ENCODE data around the gene JAZF1. TPM values are rescaled to one million over a fixed set of nuclear protein-coding genes. Genes with fewer than 3 reads are reported as not detected.

The JAZF1 gene
- total and polyA plus RNA-seq, 3 donors from 2014 or later, result 38.5 to 51.0 (median 46.4) TPM

DNA sequence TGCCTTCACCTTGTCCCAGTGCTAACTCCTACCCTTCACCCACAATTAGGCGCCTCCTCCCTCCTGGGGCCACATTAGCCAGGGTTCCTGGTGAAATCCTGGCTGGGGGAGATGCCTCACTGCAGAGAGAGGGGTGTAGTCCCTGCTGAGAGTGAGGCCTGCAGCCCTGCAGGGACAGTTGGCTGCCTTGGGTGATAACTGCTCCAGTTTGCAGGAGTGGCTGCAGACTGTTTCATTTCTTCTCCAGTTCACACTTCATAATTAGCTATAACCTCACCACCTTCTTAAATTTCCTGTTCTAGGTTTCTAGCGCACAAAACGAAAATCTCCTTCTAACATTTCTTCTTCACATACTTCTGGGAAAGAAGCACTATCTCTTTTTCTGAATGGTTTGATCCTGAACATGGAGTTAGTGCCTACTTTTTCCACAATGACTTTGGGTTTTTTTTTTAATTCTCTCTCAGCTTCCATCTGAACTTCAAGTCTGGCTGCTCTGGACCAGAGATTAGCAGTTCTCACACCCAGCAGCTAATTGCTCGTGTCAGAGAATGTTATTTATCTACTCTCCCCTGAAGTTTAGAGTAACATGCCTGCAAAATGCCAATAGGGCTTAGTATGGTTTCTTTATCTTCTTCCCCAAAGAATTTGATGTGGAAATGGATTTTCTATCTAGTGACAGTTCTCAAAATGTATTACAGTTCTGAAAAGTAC, 15.5 kb upstream of the JAZF1 start:
- Histone ChIP-seq H3K27ac (no peak overlapping the region), H3K36me3 (ENCODE audit: low read depth, missing control alignments) (no peaks in the 10 kb centered on the region), H3K27me3 (no peaks in the 10 kb centered on the region), H3K4me3 (no peak overlapping the region), H3K4me1 (no peaks in the 10 kb centered on the region), H3K9me3 (no peaks in the 10 kb centered on the region)
- intact Hi-C loops (cut with DNase I; ENCODE audit: low total_unique reads), result no loop called here
- DNase-seq, result no peak
- WGBS, 2 donors, result 88 to 94% methylated on average over 4 of the region's 4 CpGs
- TF ChIP-seq, protein P1, sequence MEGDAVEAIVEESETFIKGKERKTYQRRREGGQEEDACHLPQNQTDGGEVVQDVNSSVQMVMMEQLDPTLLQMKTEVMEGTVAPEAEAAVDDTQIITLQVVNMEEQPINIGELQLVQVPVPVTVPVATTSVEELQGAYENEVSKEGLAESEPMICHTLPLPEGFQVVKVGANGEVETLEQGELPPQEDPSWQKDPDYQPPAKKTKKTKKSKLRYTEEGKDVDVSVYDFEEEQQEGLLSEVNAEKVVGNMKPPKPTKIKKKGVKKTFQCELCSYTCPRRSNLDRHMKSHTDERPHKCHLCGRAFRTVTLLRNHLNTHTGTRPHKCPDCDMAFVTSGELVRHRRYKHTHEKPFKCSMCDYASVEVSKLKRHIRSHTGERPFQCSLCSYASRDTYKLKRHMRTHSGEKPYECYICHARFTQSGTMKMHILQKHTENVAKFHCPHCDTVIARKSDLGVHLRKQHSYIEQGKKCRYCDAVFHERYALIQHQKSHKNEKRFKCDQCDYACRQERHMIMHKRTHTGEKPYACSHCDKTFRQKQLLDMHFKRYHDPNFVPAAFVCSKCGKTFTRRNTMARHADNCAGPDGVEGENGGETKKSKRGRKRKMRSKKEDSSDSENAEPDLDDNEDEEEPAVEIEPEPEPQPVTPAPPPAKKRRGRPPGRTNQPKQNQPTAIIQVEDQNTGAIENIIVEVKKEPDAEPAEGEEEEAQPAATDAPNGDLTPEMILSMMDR (IDR thresholded peaks at IDR 0.05), result no peak

DNA sequence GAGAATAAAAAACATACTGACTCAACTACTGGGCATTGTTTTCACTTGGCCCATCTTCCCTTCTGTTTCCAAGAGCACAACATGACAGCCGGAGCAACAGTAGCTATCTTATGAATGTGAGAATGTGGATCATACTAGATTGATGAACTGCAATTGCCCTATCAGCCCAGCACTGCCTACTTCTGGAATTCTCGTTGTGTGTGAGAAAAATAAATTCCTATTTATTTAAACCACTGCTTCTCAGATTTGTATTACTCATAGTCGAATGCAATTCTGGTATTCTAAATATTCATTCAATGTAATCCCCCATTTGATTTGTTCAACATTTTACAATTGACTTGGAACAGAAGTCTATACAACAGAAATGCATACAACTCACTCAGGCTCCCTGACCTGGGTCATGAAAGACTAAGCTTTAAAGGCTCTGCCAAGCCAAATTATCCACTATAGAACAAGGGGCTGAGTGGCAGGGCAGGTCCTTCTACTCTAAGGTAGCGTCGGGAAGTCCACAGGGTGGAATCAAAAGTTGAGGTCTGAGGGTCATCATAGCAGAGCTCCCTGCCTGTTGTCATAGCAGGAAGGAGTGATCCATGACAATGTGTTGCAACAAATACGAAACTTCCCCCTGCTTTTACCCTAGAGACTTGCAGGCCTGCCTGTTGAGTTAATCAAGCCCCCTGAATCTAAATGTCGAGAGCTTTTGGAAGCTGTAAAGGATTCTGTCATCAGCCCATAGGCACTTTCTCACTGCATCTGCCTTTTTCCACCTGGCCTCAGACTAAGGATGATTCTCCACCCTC, 12.4 kb upstream of the JAZF1 start:
- Histone ChIP-seq H3K27ac (no peak overlapping the region), H3K27me3 (no peaks in the 10 kb centered on the region), H3K9me3 (no peaks in the 10 kb centered on the region), H3K4me1 (peaks cover 4% of the 10 kb centered on the region), H3K36me3 (ENCODE audit: low read depth, missing control alignments) (no peaks in the 10 kb centered on the region), H3K4me3 (no peak overlapping the region)
- DNase-seq, result no peak
- TF ChIP-seq, protein P1 (IDR thresholded peaks at IDR 0.05), result no peak
- no peak for TF ChIP-seq POLR2A (IDR thresholded peaks at IDR 0.05)
- 90 to 94% methylated on average over 7 of the region's 7 CpGs for WGBS, 2 donors
- intact Hi-C loops (cut with DNase I; ENCODE audit: low total_unique reads), result no loop called here

DNA sequence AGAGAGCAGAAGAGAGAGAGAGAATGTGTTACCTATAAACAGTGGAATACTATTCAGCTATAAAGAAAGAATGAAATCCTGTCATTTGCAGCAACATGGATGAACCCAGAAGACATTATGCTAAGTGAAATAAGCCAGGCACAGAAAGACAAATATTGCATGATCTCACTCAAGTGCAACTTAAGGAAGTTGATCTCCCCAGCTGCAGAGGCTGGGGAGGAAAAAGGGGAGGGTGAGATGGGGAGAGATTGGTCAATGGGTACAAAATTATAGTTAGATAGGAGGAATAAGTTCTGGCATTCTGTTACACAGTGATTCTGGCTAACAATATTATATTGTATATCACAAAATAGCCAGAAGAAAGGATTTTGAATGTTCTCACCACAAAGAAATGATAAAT, 11.2 kb upstream of the JAZF1 start:
- no peak for TF ChIP-seq POLR2A (IDR thresholded peaks at IDR 0.05)
- TF ChIP-seq, protein P1 (IDR thresholded peaks at IDR 0.05), result no peak
- intact Hi-C loops (cut with DNase I; ENCODE audit: low total_unique reads), result no loop called here
- H3K36me3 ChIP-seq (ENCODE audit: low read depth, missing control alignments), result no peaks in the 10 kb centered on the region
- H3K27ac ChIP-seq, result no peak overlapping the region
- no peak for DNase-seq
- no peaks in the 10 kb centered on the region for H3K9me3 ChIP-seq
- no peak overlapping the region for H3K4me3 ChIP-seq
- H3K4me1 ChIP-seq, result peaks cover 9% of the 10 kb centered on the region
- no peaks in the 10 kb centered on the region for H3K27me3 ChIP-seq

DNA sequence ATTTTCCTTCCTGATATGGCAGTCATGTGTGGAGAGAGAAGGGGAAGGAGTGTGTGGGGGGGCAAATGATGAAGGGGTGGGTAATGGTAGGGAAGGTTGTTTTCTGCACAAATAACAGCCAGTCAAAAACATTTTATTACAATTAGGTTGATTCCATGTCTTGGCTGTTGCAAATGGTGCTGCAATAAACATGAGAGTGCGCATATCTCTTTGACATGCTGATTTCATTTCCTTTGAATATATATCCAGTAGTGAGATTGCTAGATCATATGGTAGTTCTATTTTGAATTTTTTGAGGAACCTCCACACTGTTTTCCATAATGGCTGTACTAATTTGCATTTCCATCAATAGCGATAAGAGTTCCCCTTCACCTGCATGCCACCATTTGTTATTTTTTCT, 10.6 kb upstream of the JAZF1 start:
- peaks cover 9% of the 10 kb centered on the region for H3K4me1 ChIP-seq
- no peak overlapping the region for H3K27ac ChIP-seq
- H3K4me3 ChIP-seq, result no peak overlapping the region
- TF ChIP-seq, protein P1 (IDR thresholded peaks at IDR 0.05), result no peak
- TF ChIP-seq POLR2A (IDR thresholded peaks at IDR 0.05), result no peak
- no peaks in the 10 kb centered on the region for H3K36me3 ChIP-seq (ENCODE audit: low read depth, missing control alignments)
- no peaks in the 10 kb centered on the region for H3K9me3 ChIP-seq
- intact Hi-C loops (cut with DNase I; ENCODE audit: low total_unique reads), result no loop called here
- no peak for DNase-seq
- 94 to 97% methylated on average over 2 of the region's 2 CpGs for WGBS, 2 donors
- no peaks in the 10 kb centered on the region for H3K27me3 ChIP-seq

All from testis (tissue), 3 donors.